Measurements from ENCODE around the gene ERN2.

Gene ERN2

GRCh38 chr16:23668225-23668624 lies 44.8 kb downstream of the ERN2 start:
- in situ Hi-C loops (cut with MboI; ENCODE audit: low pct_unique_long_range_greater_than_20kb, low sequenced_read_pairs, unreplicated experiment): no loop called here
- no peak for DNase-seq (ENCODE audit: low spot score)
- no peak for TF ChIP-seq CTCF (IDR thresholded peaks at IDR 0.05; ENCODE audit: extremely low read depth, insufficient read depth, missing control alignments)

GRCh38 chr16:23667355-23667659 lies 45.7 kb downstream of the ERN2 start:
- DNase-seq (ENCODE audit: low spot score): no peak
- in situ Hi-C loops (cut with MboI; ENCODE audit: low pct_unique_long_range_greater_than_20kb, low sequenced_read_pairs, unreplicated experiment): no loop called here
- TF ChIP-seq CTCF (IDR thresholded peaks at IDR 0.05; ENCODE audit: extremely low read depth, insufficient read depth, missing control alignments): no peak

- no peak for DNase-seq (ENCODE audit: low spot score)
- no peak for TF ChIP-seq CTCF (IDR thresholded peaks at IDR 0.05; ENCODE audit: extremely low read depth, insufficient read depth, missing control alignments)
- in situ Hi-C loops (cut with MboI; ENCODE audit: low pct_unique_long_range_greater_than_20kb, low sequenced_read_pairs, unreplicated experiment): no loop called here
Observed at GRCh38 chr16:23666571-23667354, 46.3 kb downstream of the ERN2 start.

GRCh38 chr16:23663918-23664317 lies 49.1 kb downstream of the ERN2 start:
- in situ Hi-C loops (cut with MboI; ENCODE audit: low pct_unique_long_range_greater_than_20kb, low sequenced_read_pairs, unreplicated experiment): no loop called here
- DNase-seq (ENCODE audit: low spot score): no peak
- TF ChIP-seq CTCF (IDR thresholded peaks at IDR 0.05; ENCODE audit: extremely low read depth, insufficient read depth, missing control alignments): no peak

- TF ChIP-seq CTCF (IDR thresholded peaks at IDR 0.05; ENCODE audit: extremely low read depth, insufficient read depth, missing control alignments): no peak
- DNase-seq (ENCODE audit: low spot score): no peak
- in situ Hi-C loops (cut with MboI; ENCODE audit: low pct_unique_long_range_greater_than_20kb, low sequenced_read_pairs, unreplicated experiment): no loop called here
Observed at GRCh38 chr16:23651943-23652468, 61.0 kb downstream of the ERN2 start.

- no peak for DNase-seq (ENCODE audit: low spot score)
- in situ Hi-C loops (cut with MboI; ENCODE audit: low pct_unique_long_range_greater_than_20kb, low sequenced_read_pairs, unreplicated experiment): no loop called here
- no peak for TF ChIP-seq CTCF (IDR thresholded peaks at IDR 0.05; ENCODE audit: extremely low read depth, insufficient read depth, missing control alignments)
Observed at GRCh38 chr16:23650674-23651416, 62.2 kb downstream of the ERN2 start.
